ENCODE data around the gene MLANA. TPM values are rescaled to one million over a fixed set of nuclear protein-coding genes. Genes with fewer than 3 reads are reported as not detected.

The MLANA gene
- total and polyA plus RNA-seq, 4 experiments from 2014 or later, result 0.59 TPM; not detected in 3

GRCh38 chr9:5868235-5868634, 22.5 kb upstream of the MLANA start:
- Mint-ChIP-seq H3K4me1 (peaks cover 0 to 12% (median 8%) of the 10 kb centered on the region in 4 donors), H3K9me3 (no peaks in the 10 kb centered on the region), H3K27ac (no peak overlapping the region), H3K36me3 (peaks cover 0 to 20% of the 10 kb centered on the region in 2 donors), H3K27me3 (no peaks in the 10 kb centered on the region), H3K4me3 (no peak overlapping the region)
- Histone ChIP-seq H3K27me3 (ENCODE audit: insufficient read depth, low read length) (no peaks in the 10 kb centered on the region), H3K27ac (ENCODE audit: low read depth, low read length) (no peak overlapping the region), H3K4me1 (ENCODE audit: insufficient read depth, low read length) (no peaks in the 10 kb centered on the region), H3K36me3 (ENCODE audit: insufficient read depth, low read length) (no peaks in the 10 kb centered on the region), H3K4me3 (ENCODE audit: low read length in 2 of 2) (no peak overlapping the region), H3K9me3 (ENCODE audit: control insufficient read depth in 1 of 2, low read length in 2 of 2) (no peaks in the 10 kb centered on the region)
- CTCF ChIA-PET (ENCODE audit: partially characterized antibody), result interaction anchor here (1.0 to 2.3 kb wide), 5 partner anchors 18 to 187 kb away, joined by 3 to 17 read pairs (median 4); partner anchors contain the start of gene ERMP1
- intact Hi-C loops (cut with micrococcal nuclease), result loop anchor here (5.0 kb wide), 1 partner anchor 36 kb away; the partner anchor contains the start of gene ERMP1
- DNase-seq, result no peak
- POLR2A ChIA-PET (ENCODE audit: partially characterized antibody), result interaction anchor here (1.3 kb wide), 1 partner anchor 24 kb away, joined by 4 read pairs; no protein-coding TSS in a partner anchor

GRCh38 chr9:5869315-5870019, 21.2 kb upstream of the MLANA start:
- Histone ChIP-seq H3K27ac (ENCODE audit: low read depth, low read length) (no peak overlapping the region), H3K4me3 (ENCODE audit: low read length in 2 of 2) (no peak overlapping the region), H3K36me3 (ENCODE audit: insufficient read depth, low read length) (no peaks in the 10 kb centered on the region), H3K9me3 (ENCODE audit: control insufficient read depth in 1 of 2, low read length in 2 of 2) (no peaks in the 10 kb centered on the region), H3K4me1 (ENCODE audit: insufficient read depth, low read length) (no peaks in the 10 kb centered on the region), H3K27me3 (ENCODE audit: insufficient read depth, low read length) (no peaks in the 10 kb centered on the region)
- CTCF ChIA-PET (ENCODE audit: partially characterized antibody), result interaction anchor here (0.7 to 2.5 kb wide), 8 partner anchors 12 to 185 kb away, joined by 3 to 23 read pairs (median 4); partner anchors contain the start of gene ERMP1
- H3K27ac Mint-ChIP-seq, result no peak overlapping the region
- intact Hi-C loops (cut with micrococcal nuclease), result loop anchor here (5.0 kb wide), 1 partner anchor 37 kb away; the partner anchor contains the start of gene ERMP1
- POLR2A ChIA-PET (ENCODE audit: partially characterized antibody), result interaction anchor here (1.2 kb wide), 1 partner anchor 38 kb away, joined by 5 read pairs; no protein-coding TSS in a partner anchor
- no peak overlapping the region for H3K4me3 Mint-ChIP-seq
- H3K4me1 Mint-ChIP-seq, result peaks cover 0 to 12% (median 9%) of the 10 kb centered on the region in 4 donors
- DNase-seq, result peak in 2 of 5 donors; percentile 16 to 24
- H3K36me3 Mint-ChIP-seq, result peaks cover 0 to 20% of the 10 kb centered on the region in 2 donors
- H3K9me3 Mint-ChIP-seq, result no peaks in the 10 kb centered on the region
- H3K27me3 Mint-ChIP-seq, result no peaks in the 10 kb centered on the region

- Histone ChIP-seq H3K27ac (ENCODE audit: low read depth, low read length) (no peak overlapping the region), H3K4me1 (ENCODE audit: insufficient read depth, low read length) (no peaks in the 10 kb centered on the region), H3K36me3 (ENCODE audit: insufficient read depth, low read length) (no peaks in the 10 kb centered on the region), H3K9me3 (ENCODE audit: control insufficient read depth in 1 of 2, low read length in 2 of 2) (no peaks in the 10 kb centered on the region), H3K4me3 (ENCODE audit: low read length in 2 of 2) (no peak overlapping the region), H3K27me3 (ENCODE audit: insufficient read depth, low read length) (no peaks in the 10 kb centered on the region)
- no peaks in the 10 kb centered on the region for H3K27me3 Mint-ChIP-seq
- DNase-seq, result no peak
- H3K27ac Mint-ChIP-seq, result peak overlapping the region in 1 of 7 donors; percentile 3
- ChIA-PET POLR2A (ENCODE audit: partially characterized antibody) (interaction anchor here (1.2 kb wide), 1 partner anchor 39 kb away, joined by 5 read pairs; no protein-coding TSS in a partner anchor), CTCF (ENCODE audit: partially characterized antibody) (interaction anchor here (1.2 to 2.5 kb wide), 4 partner anchors 25 to 36 kb away, joined by 3 to 23 read pairs (median 4); partner anchors contain the start of gene ERMP1)
- H3K4me3 Mint-ChIP-seq, result no peak overlapping the region
- peaks cover 0 to 12% (median 9%) of the 10 kb centered on the region in 4 donors for H3K4me1 Mint-ChIP-seq
- H3K9me3 Mint-ChIP-seq, result no peaks in the 10 kb centered on the region
- peaks cover 0 to 20% of the 10 kb centered on the region in 2 donors for H3K36me3 Mint-ChIP-seq
- intact Hi-C loops (cut with micrococcal nuclease), result no loop called here
These were observed 20.7 kb upstream of the MLANA start for GRCh38 chr9:5870020-5870339.

DNA sequence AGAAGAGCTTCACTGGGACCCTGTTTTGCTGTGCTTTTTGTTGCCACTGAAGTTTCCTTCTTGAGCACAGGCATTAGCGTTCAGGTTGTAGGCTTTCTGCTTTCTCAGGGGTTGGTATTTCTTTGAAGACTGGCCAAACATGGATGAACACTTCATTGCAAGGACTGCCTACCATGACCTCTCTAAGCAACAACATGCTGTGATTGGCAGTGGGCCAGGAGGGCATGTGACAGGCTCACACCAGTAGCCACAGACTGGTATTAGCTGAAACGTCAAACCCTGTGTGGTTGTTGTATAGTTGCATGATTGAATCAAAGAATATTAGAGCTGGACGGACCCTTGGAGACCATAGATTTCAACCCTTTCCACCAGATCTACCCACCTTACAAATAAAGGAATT, 20.0 kb upstream of the MLANA start:
- intact Hi-C loops (cut with micrococcal nuclease), result no loop called here
- H3K4me3 Mint-ChIP-seq, result no peak overlapping the region
- Histone ChIP-seq H3K9me3 (ENCODE audit: control insufficient read depth in 1 of 2, low read length in 2 of 2) (no peaks in the 10 kb centered on the region), H3K4me1 (ENCODE audit: insufficient read depth, low read length) (no peaks in the 10 kb centered on the region), H3K27me3 (ENCODE audit: insufficient read depth, low read length) (no peaks in the 10 kb centered on the region), H3K27ac (ENCODE audit: low read depth, low read length) (no peak overlapping the region), H3K4me3 (ENCODE audit: low read length in 2 of 2) (no peak overlapping the region), H3K36me3 (ENCODE audit: insufficient read depth, low read length) (no peaks in the 10 kb centered on the region)
- no peaks in the 10 kb centered on the region for H3K9me3 Mint-ChIP-seq
- no peak overlapping the region for H3K27ac Mint-ChIP-seq
- H3K36me3 Mint-ChIP-seq, result peaks cover 0 to 20% of the 10 kb centered on the region in 2 donors
- peaks cover 0 to 12% (median 10%) of the 10 kb centered on the region in 4 donors for H3K4me1 Mint-ChIP-seq
- CTCF ChIA-PET (ENCODE audit: partially characterized antibody), result interaction anchor here (0.7 to 2.5 kb wide), 4 partner anchors 16 to 153 kb away, joined by 3 to 23 read pairs (median 4); partner anchors contain the start of gene ERMP1
- POLR2A ChIA-PET (ENCODE audit: partially characterized antibody), result interaction anchor here (1.2 kb wide), 1 partner anchor 39 kb away, joined by 5 read pairs; no protein-coding TSS in a partner anchor
- H3K27me3 Mint-ChIP-seq, result no peaks in the 10 kb centered on the region
- DNase-seq, result no peak

DNA sequence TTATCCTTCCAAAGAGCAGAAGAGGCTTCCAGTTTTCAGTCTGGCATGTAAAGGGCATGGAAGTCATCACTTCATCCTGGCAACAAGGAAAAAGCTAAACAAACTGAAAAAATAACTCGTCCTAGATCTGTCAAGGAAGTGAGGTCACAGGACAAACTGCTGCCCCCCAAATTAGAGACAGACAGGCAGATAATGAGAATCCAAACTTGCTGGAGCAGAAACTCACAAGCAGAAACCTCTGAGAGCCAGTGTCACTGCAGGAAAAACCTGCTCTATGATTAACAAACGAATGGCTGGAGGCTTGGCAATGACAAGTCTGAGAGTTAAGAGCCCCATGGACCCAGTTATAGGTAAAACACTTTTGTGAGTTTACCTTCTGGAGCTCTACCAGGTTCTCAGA, 18.9 kb upstream of the MLANA start:
- peaks cover 0 to 24% of the 10 kb centered on the region in 2 donors for H3K36me3 Mint-ChIP-seq
- no peak for DNase-seq
- no peaks in the 10 kb centered on the region for H3K9me3 Mint-ChIP-seq
- H3K9me3 ChIP-seq (ENCODE audit: control insufficient read depth in 1 of 2, low read length in 2 of 2), result no peaks in the 10 kb centered on the region
- H3K4me1 ChIP-seq (ENCODE audit: insufficient read depth, low read length), result no peaks in the 10 kb centered on the region
- no peak overlapping the region for H3K4me3 ChIP-seq (ENCODE audit: low read length in 2 of 2)
- no peaks in the 10 kb centered on the region for H3K27me3 Mint-ChIP-seq
- ChIA-PET CTCF (ENCODE audit: partially characterized antibody) (interaction anchor here (1.6 to 2.5 kb wide), 2 partner anchors 15 to 38 kb away, joined by 5 to 23 read pairs; partner anchors contain the start of gene ERMP1), POLR2A (ENCODE audit: partially characterized antibody) (no interaction called here)
- no peak overlapping the region for H3K4me3 Mint-ChIP-seq
- no peaks in the 10 kb centered on the region for H3K36me3 ChIP-seq (ENCODE audit: insufficient read depth, low read length)
- H3K4me1 Mint-ChIP-seq, result peaks cover 0 to 12% (median 10%) of the 10 kb centered on the region in 4 donors
- no peaks in the 10 kb centered on the region for H3K27me3 ChIP-seq (ENCODE audit: insufficient read depth, low read length)
- no peak overlapping the region for H3K27ac ChIP-seq (ENCODE audit: low read depth, low read length)
- no peak overlapping the region for H3K27ac Mint-ChIP-seq
- intact Hi-C loops (cut with micrococcal nuclease), result no loop called here

DNA sequence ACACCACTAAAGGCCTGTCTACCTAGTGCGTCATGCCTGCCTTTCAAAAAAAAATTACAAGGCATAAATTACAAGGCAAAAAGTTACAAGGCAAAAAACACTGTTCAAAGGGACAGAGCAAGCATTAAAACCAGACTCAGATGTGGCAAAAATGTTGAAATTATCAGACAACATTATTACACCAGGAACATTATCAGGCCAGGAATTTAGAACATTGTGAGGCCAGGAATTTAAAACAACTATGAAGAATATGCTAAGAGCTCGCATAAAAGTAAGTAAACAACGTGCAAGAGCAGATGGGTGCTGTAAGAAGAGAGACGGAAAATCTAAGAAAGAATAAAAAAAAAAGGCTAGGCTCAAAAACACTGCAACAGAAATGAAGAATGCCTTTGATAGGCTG, 18.2 kb upstream of the MLANA start:
- Mint-ChIP-seq H3K27ac (no peak overlapping the region), H3K9me3 (no peaks in the 10 kb centered on the region), H3K36me3 (peaks cover 0 to 21% of the 10 kb centered on the region in 2 donors), H3K4me3 (no peak overlapping the region), H3K4me1 (peaks cover 0 to 12% (median 10%) of the 10 kb centered on the region in 4 donors), H3K27me3 (no peaks in the 10 kb centered on the region)
- ChIA-PET CTCF (ENCODE audit: partially characterized antibody) (interaction anchor here (1.6 kb wide), 1 partner anchor 14 kb away, joined by 5 read pairs; no protein-coding TSS in a partner anchor), POLR2A (ENCODE audit: partially characterized antibody) (no interaction called here)
- Histone ChIP-seq H3K4me1 (ENCODE audit: insufficient read depth, low read length) (no peaks in the 10 kb centered on the region), H3K9me3 (ENCODE audit: control insufficient read depth in 1 of 2, low read length in 2 of 2) (no peaks in the 10 kb centered on the region), H3K36me3 (ENCODE audit: insufficient read depth, low read length) (no peaks in the 10 kb centered on the region), H3K27ac (ENCODE audit: low read depth, low read length) (no peak overlapping the region), H3K4me3 (ENCODE audit: low read length in 2 of 2) (no peak overlapping the region), H3K27me3 (ENCODE audit: insufficient read depth, low read length) (no peaks in the 10 kb centered on the region)
- DNase-seq, result no peak
- intact Hi-C loops (cut with micrococcal nuclease), result no loop called here

DNA sequence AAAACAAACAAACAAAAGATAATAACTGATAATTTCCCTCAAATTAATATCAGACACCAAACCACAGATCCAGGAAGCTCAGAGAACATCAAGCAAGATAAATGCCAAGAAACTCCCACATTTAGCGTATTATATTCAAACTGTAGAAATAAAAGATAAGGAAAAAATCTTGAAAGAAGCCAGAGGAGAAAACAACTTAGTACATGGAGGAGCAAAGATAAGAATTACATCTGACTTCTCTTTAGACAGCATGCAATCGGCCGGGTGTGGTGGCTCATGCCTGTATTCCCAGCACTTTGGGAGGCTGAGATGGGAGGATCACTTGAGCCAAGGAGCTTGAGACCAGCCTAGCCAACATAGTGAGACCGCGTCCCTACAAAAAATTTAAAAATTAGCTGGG, 17.2 kb upstream of the MLANA start:
- Mint-ChIP-seq H3K4me1 (peaks cover 0 to 12% (median 10%) of the 10 kb centered on the region in 4 donors), H3K27ac (peak overlapping the region in 2 of 7 donors; percentile 36 to 78), H3K27me3 (no peaks in the 10 kb centered on the region), H3K36me3 (peaks cover 0 to 16% of the 10 kb centered on the region in 2 donors), H3K4me3 (no peak overlapping the region), H3K9me3 (no peaks in the 10 kb centered on the region)
- ChIA-PET POLR2A (ENCODE audit: partially characterized antibody) (interaction anchor here (1.4 kb wide), 1 partner anchor 40 kb away, joined by 3 read pairs; the partner anchor contains the start of gene ERMP1), CTCF (ENCODE audit: partially characterized antibody) (interaction anchor here (2.0 kb wide), 1 partner anchor 41 kb away, joined by 6 read pairs; the partner anchor contains the start of gene ERMP1)
- Histone ChIP-seq H3K9me3 (ENCODE audit: control insufficient read depth in 1 of 2, low read length in 2 of 2) (no peaks in the 10 kb centered on the region), H3K4me3 (ENCODE audit: low read length in 2 of 2) (no peak overlapping the region), H3K27ac (ENCODE audit: low read depth, low read length) (no peak overlapping the region), H3K27me3 (ENCODE audit: insufficient read depth, low read length) (no peaks in the 10 kb centered on the region), H3K36me3 (ENCODE audit: insufficient read depth, low read length) (no peaks in the 10 kb centered on the region), H3K4me1 (ENCODE audit: insufficient read depth, low read length) (no peaks in the 10 kb centered on the region)
- intact Hi-C loops (cut with micrococcal nuclease), result no loop called here
- DNase-seq, result no peak
